Measurements from ENCODE around the gene OAT. TPM values are rescaled to one million over a fixed set of nuclear protein-coding genes. Genes with fewer than 3 reads are reported as not detected.

The OAT gene
- total and polyA plus RNA-seq, 2 donors (not counting 3 experiments of a cell fraction or from before 2014, with no cell fraction given): 69.9 to 90.8 TPM

- H3K4me1 ChIP-seq (ENCODE audit: control insufficient read depth, extremely low read depth, insufficient read depth, low read length): no peaks in the 10 kb centered on the region
- H3K4me3 ChIP-seq (replicated peaks in 1 of 3; ENCODE audit: insufficient read depth in 1 of 3, low read depth in 1 of 3, low read length in 3 of 3): no peak overlapping the region
- no peak overlapping the region for H3K27ac ChIP-seq (ENCODE audit: insufficient read depth, low read depth, low read length)
- DNase-seq (ENCODE audit: low read depth, low spot score) (no peak), FAIRE-seq (no peak)
- H3K4me2 ChIP-seq (ENCODE audit: insufficient read depth, low read length): no peak overlapping the region
- H3K9me1 ChIP-seq (replicated peaks; ENCODE audit: control insufficient read depth, extremely low read depth, insufficient read depth, low read length): no peaks in the 10 kb centered on the region
- intact Hi-C loops (cut with micrococcal nuclease): no loop called here
- BruUV-seq (replicated peaks): no TSS peak
- H2AFZ ChIP-seq (ENCODE audit: low read depth, low read length): no peak overlapping the region
- ChIA-PET CTCF (interaction anchor here (0.8 to 1.6 kb wide), 3 partner anchors 8 to 45 kb away, joined by 3 to 5 read pairs (median 4); no protein-coding TSS in a partner anchor), POLR2A (interaction anchor here (1.4 kb wide), 1 partner anchor 14 kb away, joined by 4 read pairs; the partner anchor contains the start of gene OAT)
- H4K20me1 ChIP-seq (replicated peaks; ENCODE audit: control insufficient read depth, extremely low read depth, insufficient read depth, low read length): no peaks in the 10 kb centered on the region
- H3K79me2 ChIP-seq (ENCODE audit: control insufficient read depth, insufficient read depth, low read length): no peaks in the 10 kb centered on the region
- peaks cover 2 to 3% of the 10 kb centered on the region in 2 experiments for H3K27me3 ChIP-seq (ENCODE audit: control insufficient read depth in 2 of 2, insufficient read depth in 2 of 2, low read length in 2 of 2)
- no peak overlapping the region for H3K9ac ChIP-seq (replicated peaks; ENCODE audit: extremely low read depth, insufficient read depth, low read length)
- H3K36me3 ChIP-seq (ENCODE audit: control insufficient read depth in 2 of 2, extremely low read depth in 1 of 2, insufficient read depth in 2 of 2, low read length in 2 of 2): no peaks in the 10 kb centered on the region
- TF ChIP-seq MYC (IDR thresholded peaks at IDR 0.05; ENCODE audit: low read depth, low read length): no peak
- no peak for TF ChIP-seq EZH2 (IDR thresholded peaks at IDR 0.05; ENCODE audit: borderline replicate concordance, low read depth, low read length, severe bottlenecking)
- TF ChIP-seq CTCF (IDR thresholded peaks at IDR 0.05; ENCODE audit: extremely low read depth in 1 of 2, insufficient read depth in 1 of 2, low read depth in 1 of 2, low read length in 2 of 2): no peak
- no peak for TF ChIP-seq FOS (IDR thresholded peaks at IDR 0.05; ENCODE audit: borderline replicate concordance, insufficient read depth, low read length)
- no peak for TF ChIP-seq POLR2AphosphoS5 (IDR thresholded peaks at IDR 0.05; ENCODE audit: insufficient read depth, low read depth, low read length)
- TF ChIP-seq GATA2 (IDR thresholded peaks at IDR 0.05; ENCODE audit: insufficient read depth, insufficient read length, low read depth, low read length): no peak
- TF ChIP-seq JUN (IDR thresholded peaks at IDR 0.05; ENCODE audit: borderline replicate concordance, insufficient read depth, insufficient read length, low read depth): no peak
- TF ChIP-seq MAX (IDR thresholded peaks at IDR 0.05; ENCODE audit: insufficient read depth, insufficient read length): no peak
- no peak for TF ChIP-seq POLR2A (IDR thresholded peaks at IDR 0.05; ENCODE audit: low read depth, low read length)
- dilution Hi-C loops (cut with MboI; ENCODE audit: extremely low pct_ligation_motif_present, low sequenced_read_pairs): no loop called here
- no peaks in the 10 kb centered on the region for H3K9me3 ChIP-seq (replicated peaks; ENCODE audit: control insufficient read depth, insufficient read depth, low read length)
These were observed 14.7 kb upstream of the OAT start for GRCh38 chr10:124433461-124433860.
